GM12874 (cell line): ENCODE results near the gene SLC18A3.

Experiments
- TF ChIP-seq, protein P1 (sequence below): IDR thresholded peaks from 2 replicates; pipeline ENCODE4 v1.5.1; 2011; ENCODE audit warnings: low read depth, mild to moderate bottlenecking, control low read depth, low read length, moderate library complexity; ENCODE audit not compliant: insufficient read depth

Gene SLC18A3

DNA sequence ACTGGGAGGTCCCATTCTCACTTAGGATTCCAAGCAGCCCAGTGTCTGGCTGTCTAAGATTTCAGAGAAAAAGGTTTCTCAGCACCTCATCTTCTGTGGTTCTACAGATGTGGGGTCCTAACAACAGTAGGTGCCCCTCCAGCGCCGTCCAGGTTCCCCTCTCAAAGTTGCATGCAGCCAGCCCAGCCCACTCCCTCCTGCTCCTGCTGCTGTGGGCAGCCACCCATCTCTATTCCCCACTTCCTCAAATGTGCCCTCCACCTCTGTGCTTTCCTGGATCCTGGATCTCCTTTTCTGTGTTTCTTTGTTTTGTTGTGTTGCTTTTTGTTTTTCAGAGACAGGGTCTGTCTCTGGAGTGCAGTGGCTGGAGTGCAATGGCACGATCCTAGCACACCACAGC, 13.3 kb upstream of the SLC18A3 start:
- TF ChIP-seq, protein P1, sequence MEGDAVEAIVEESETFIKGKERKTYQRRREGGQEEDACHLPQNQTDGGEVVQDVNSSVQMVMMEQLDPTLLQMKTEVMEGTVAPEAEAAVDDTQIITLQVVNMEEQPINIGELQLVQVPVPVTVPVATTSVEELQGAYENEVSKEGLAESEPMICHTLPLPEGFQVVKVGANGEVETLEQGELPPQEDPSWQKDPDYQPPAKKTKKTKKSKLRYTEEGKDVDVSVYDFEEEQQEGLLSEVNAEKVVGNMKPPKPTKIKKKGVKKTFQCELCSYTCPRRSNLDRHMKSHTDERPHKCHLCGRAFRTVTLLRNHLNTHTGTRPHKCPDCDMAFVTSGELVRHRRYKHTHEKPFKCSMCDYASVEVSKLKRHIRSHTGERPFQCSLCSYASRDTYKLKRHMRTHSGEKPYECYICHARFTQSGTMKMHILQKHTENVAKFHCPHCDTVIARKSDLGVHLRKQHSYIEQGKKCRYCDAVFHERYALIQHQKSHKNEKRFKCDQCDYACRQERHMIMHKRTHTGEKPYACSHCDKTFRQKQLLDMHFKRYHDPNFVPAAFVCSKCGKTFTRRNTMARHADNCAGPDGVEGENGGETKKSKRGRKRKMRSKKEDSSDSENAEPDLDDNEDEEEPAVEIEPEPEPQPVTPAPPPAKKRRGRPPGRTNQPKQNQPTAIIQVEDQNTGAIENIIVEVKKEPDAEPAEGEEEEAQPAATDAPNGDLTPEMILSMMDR: no peak

DNA sequence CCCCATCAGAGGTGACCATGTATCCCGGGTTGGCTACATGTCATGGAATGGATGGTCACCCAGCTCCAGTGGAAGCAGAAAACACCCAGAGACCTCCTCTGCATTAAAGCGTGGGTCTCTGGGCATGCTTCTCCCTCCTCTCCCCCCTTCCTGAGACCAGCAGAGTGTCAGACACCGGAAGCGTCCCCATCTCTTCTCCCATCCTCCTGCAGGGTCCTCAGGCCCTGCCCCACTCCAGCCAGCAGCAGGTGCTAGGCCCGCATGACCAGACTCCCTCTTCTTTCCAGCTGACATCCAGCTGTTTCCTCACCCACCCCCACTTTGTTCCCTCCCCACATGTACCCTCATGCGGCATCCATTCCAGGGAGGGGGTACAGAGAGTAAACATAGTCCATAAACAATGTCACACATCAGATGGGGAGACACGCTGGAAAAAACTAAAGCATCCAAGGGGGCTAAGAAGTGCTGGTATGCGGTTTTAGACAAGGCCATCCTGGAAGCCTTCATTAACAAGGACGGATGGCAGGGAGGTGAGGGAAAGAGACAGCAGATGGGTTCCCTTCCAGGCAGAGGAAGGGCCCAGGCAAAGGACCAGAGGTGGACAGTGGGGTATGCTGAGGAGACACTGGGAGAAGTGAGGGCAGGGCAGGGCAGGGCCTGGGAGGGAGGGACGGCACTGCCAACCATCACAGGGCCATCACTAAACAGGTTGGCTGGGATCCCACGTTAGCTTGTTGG, 12.5 kb upstream of the SLC18A3 start:
- TF ChIP-seq, protein P1: no peak

DNA sequence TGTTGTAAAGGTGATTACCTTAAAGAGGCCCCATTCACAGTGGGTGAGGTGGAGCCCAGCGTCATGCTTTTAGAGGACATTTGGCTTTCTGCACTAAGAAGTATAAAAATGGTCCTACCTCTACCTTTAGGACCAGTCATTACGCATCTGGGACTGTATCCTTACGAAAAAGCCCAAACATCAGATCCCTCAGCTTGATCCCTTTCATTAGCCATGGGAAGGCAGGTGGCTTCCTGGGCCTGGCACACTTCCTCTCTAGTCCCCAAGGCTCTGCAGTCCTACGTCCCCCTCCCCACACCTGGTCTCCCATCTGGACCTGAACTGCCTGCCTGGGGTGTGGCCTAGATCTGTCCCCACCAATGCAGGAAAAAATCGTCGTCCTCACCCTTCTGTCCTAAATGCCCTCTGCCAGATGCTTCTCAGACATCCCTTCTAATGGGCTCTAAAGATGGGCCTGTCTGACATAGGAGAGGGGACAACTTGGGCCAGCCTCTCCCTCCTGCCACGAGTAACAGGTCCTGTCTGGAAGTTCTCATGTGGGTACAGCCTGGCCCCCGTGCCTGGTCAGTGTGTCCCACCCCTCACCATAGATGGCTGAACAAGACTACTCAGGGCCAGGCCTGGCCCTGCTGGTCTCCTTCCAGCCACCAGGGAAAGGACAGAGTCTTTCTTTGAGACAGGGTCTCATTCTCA, 11.8 kb upstream of the SLC18A3 start:
- TF ChIP-seq, protein P1: no peak

DNA sequence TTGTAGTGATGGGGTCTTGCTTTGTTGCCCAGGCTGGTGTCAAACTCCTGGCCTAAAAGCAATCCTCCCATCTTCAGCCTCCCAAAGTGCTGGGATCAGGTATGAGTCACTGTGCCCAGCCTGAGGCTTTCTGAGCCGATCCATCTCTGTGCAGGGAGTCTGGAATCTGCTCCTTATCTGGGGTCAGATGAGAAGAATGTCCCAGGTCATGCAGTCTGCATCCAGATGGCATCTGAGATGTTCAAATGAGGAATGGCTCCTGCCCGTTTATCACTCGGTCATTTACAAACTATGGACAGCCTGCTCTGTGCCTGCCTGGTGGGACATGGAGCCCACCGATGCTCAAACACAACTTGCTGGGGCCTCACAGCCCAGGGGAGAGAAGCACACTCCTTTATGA, 11.1 kb upstream of the SLC18A3 start:
- TF ChIP-seq, protein P1: no peak

GRCh38 chr10:49599546-49599945, 10.6 kb upstream of the SLC18A3 start:
- TF ChIP-seq, protein P1: no peak

- TF ChIP-seq, protein P1: no peak
Measured at GRCh38 chr10:49600046-49600445, 10.1 kb upstream of the SLC18A3 start.

- TF ChIP-seq, protein P1: no peak
Measured at GRCh38 chr10:49600781-49601400, 9.2 kb upstream of the SLC18A3 start.
